HL-60 (cell line): Measurements from ENCODE around the gene MT1X.

Experiments
- CTCF ChIP-seq: IDR thresholded peaks from one replicate; pipeline ENCODE4 v1.5.1; 2011; ENCODE audit warnings: low read length, control low read depth, inconsistent platforms; ENCODE audit not compliant: insufficient read depth
- REST ChIP-seq: IDR thresholded peaks from 2 replicates; pipeline ENCODE4 v1.6.1; 2012; ENCODE audit warnings: low read depth; ENCODE audit not compliant: insufficient replicate concordance

- TF ChIP-seq CTCF, result no peak
- TF ChIP-seq REST, result no peak
Measured at GRCh38 chr16:56667581-56668571, 14.4 kb upstream of the MT1X start, which contains the start of gene MT1G.
